Omental fat pad (tissue), 4 donors: ENCODE results near the gene LAMC3. TPM values are rescaled to one million over a fixed set of nuclear protein-coding genes. Genes with fewer than 3 reads are reported as not detected.

Experiments
- ATAC-seq: fragments of 150-250 bp; one replicate; pipeline ENCODE4 v1.9.1; 2016; ENCODE audit warnings: mild to moderate bottlenecking, moderate library complexity; ENCODE audit not compliant: low FRiP score
- DNase-seq: peaks from one replicate; pipeline ENCODE4 v3.0.0-alpha.2; 2019; ENCODE audit warnings: low spot score
- CTCF ChIP-seq, 3 donors: fragments of 450-650 bp; IDR thresholded peaks; one replicate each; pipeline ENCODE4 v1.5.1; 2016 to 2017; ENCODE audit warnings: antibody characterized with exemption in 3 of 3, mild to moderate bottlenecking in 3 of 3, moderate library complexity in 2 of 3
- total RNA-seq, 4 donors: library from RNA; depleted of rRNA; stranded (reverse); fragments of >200 nt; gene quantifications; one replicate each; pipeline ENCODE4 v1.1.0, GENCODE V29; 2016

The LAMC3 gene
- total RNA-seq, 4 donors from 2014 or later = 0.09 to 1.9 (median 0.65) TPM

- no peak for TF ChIP-seq CTCF (IDR thresholded peaks at IDR 0.05)
- DNase-seq (no peak), ATAC-seq (no peak)
These were observed 63.3 kb downstream of the LAMC3 start for GRCh38 chr9:131072107-131072870.

DNA sequence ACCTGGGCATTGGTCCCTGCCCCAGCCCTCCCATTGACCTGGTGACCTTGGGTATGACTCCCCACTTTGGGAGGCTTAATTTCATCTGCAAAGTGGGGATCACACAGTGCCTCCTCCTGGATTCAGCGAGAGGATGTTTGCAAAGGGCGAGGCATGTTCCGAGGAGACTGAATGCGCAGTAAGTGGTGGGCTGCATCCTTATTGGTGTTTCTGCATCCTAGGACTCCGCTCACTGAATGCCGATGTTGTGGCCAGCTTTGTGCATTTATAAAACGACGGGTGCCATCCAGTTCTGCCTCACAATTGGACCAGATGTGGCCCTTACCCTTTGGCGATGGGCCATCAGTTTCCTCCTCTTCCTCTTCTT is 63.9 kb downstream of the LAMC3 start:
- ATAC-seq (no peak), DNase-seq (no peak)
- no peak for TF ChIP-seq CTCF (IDR thresholded peaks at IDR 0.05)

- no peak for DNase-seq
- no peak for TF ChIP-seq CTCF (IDR thresholded peaks at IDR 0.05)
- no peak for ATAC-seq
These were observed 67.6 kb downstream of the LAMC3 start for GRCh38 chr9:131076347-131077195.

DNA sequence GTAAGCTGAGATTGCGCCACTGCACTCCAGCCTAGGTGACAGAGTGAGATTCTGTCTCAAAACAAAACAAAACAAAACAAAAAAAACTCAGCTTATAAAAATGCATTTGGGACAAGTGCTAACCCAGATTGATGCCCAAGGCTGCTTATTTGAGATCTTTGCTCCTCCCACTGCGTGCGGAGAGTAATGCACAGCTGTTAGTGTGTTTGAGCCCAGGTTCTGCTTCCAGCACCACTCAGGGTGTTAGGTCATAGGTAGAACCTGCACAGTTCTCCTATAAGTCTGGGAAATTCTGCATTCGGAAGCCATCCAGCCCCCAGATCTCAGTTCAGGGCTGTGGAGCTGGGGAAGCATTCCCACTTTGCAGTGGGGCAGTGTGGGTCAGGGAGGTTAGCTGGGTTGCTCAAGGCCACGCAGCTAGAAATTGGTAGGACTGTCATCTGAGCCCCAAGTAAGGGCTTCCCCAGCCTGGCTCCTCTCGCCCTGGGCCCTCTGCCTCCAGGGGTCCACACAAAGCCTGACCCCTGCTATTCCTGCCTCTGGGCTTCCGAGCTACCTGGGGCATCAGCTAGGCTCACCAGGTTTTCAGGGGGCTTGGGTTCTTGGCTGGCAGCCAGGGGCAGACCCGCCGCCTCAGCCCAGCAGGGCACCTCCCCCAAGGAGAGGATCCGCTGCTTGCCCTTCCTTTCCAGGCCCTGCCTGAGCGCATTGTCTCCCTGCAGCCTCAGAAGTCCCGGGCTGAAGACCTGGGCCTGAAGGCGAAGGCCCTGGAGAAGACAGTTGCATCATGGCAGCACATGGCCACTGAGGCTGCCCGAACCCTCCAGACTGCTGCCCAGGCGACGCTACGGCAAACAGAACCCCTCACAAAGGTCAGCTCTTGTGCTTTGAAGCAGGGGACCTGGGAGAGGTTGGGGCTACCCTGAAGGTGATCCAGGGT is 69.7 kb downstream of the LAMC3 start:
- ATAC-seq (no peak), DNase-seq (no peak)
- no peak for TF ChIP-seq CTCF (IDR thresholded peaks at IDR 0.05)

DNA sequence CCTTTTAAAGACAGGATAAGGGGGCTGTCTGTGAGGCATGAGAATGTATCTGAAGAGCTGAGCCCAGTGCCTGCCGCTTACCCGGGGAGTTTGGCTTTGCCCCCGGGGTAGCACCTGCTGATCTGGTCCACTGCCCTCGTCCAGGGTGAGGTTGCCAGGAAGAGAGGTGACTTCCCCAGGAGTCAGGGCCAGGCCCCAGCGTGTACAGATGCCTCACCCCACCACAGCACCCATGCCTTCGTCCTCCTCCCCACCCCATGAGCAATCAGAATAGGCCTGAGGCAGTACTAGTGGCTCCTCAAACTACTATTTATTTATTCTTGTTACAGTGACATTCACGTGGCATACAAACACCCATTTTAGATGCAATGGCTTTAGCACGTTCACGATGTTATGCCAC is 71.6 kb downstream of the LAMC3 start:
- TF ChIP-seq CTCF (IDR thresholded peaks at IDR 0.05) = no peak
- no peak for ATAC-seq
- DNase-seq = no peak

DNA sequence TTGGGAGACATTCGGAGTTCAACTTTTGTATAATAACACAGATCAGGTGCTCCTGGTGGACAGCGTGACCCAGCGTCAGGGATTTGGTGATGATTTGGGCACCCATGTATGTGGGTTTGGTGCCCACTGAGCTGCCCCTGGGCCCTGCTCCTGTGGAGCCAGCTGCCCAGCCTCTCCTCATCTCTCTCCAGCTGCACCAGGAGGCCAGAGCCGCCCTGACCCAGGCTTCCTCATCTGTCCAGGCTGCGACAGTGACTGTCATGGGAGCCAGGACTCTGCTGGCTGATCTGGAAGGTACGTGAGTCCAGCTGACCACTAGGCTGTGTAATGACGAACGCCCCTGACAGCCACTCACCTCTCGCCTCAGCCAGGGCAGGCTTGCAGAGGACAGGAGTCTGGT is 72.9 kb downstream of the LAMC3 start:
- DNase-seq = no peak
- no peak for TF ChIP-seq CTCF (IDR thresholded peaks at IDR 0.05)
- no peak for ATAC-seq
